Bronchial epithelial cell (primary cell): ENCODE measurements around the gene SLC35F3. TPM values are rescaled to one million over a fixed set of nuclear protein-coding genes. Genes with fewer than 3 reads are reported as not detected.

ENCODE experiments used
- DNase-seq: peaks from one replicate; pipeline ENCODE4 v3.0.0-alpha.2; 2010; ENCODE audit warnings: low read depth
- FAIRE-seq: peaks from 2 replicates; lab custom pipeline; 2011; peaks lifted over from hg19 to GRCh38; lab: Jason Lieb, UNC
- H3K27me3 ChIP-seq: 2 replicates; pipeline ENCODE4 v1.5.1; 2011; ENCODE audit warnings: low read length; ENCODE audit not compliant: control insufficient read depth, insufficient read depth
- H3K36me3 ChIP-seq: 2 replicates; pipeline ENCODE4 v1.5.1; 2011; ENCODE audit warnings: low read length; ENCODE audit not compliant: control insufficient read depth, insufficient read depth
- H3K4me3 ChIP-seq: 2 replicates; pipeline ENCODE4 v1.5.1; 2011; ENCODE audit warnings: mild to moderate bottlenecking, low read depth, low read length, control low read depth
- CTCF ChIP-seq: IDR thresholded peaks from 2 replicates; pipeline ENCODE4 v1.5.1; 2011; ENCODE audit warnings: mild to moderate bottlenecking, moderate library complexity, low read length, control low read depth, inconsistent platforms; ENCODE audit not compliant: insufficient read depth, severe bottlenecking
- total RNA-seq: library from RNA; depleted of rRNA; stranded (reverse); fragments of >200 nt; gene quantifications from 2 replicates; pipeline ENCODE4 v1.2.1, GENCODE V29; 2014

Gene SLC35F3
- total RNA-seq, 1 donor from 2014 or later: 0.79 TPM

- no peak for DNase-seq
- no peak for TF ChIP-seq CTCF
- Histone ChIP-seq H3K36me3 (no peaks in the 10 kb centered on the region), H3K27me3 (no peaks in the 10 kb centered on the region), H3K4me3 (no peak overlapping the region)
- no peak for FAIRE-seq
Measured at GRCh38 chr1:233945979-233946378, 41.5 kb downstream of the SLC35F3 start.

DNA sequence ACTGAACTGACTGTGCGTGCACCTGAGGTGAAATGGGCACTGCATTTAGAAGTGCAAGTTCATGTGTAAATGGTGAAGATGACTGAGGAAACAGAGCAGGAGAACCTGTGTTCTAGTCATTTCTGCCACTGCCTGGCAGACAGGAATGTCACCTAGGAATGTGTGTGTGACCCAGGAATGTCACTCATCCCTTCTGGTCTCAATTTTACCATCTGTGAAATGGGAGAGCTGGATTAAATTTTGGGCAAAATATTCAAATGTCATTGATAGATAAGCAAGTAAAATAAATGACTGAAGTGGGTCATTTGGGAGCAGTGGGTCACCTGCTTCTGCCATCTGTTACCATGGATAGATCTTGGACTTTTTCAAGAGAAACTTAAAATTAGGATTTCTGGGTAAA, 42.2 kb downstream of the SLC35F3 start:
- H3K27me3 ChIP-seq: no peaks in the 10 kb centered on the region
- no peak overlapping the region for H3K4me3 ChIP-seq
- no peak for TF ChIP-seq CTCF
- peak; percentile 84 for FAIRE-seq
- H3K36me3 ChIP-seq: no peaks in the 10 kb centered on the region
- DNase-seq: no peak

DNA sequence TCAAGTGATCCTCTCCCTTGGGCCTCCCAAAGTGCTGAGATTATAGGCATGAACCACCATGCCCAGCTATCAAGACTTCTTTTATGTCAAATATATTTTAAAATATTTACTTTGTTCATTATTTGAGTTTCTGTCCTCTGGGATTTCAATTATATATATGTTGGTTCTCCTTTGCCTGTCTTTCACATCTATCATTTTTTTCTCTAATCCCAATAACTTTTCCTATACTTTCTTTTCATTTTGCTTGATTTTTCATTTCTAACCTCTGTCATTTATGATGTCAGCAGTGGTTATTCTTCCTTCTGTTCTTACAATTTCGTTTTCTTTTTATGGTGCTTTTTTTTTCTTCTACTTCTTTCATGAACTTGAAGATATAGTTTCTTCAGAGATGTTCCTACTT, 47.3 kb downstream of the SLC35F3 start:
- no peaks in the 10 kb centered on the region for H3K36me3 ChIP-seq
- H3K4me3 ChIP-seq: no peak overlapping the region
- FAIRE-seq (no peak), DNase-seq (no peak)
- no peak for TF ChIP-seq CTCF
- no peaks in the 10 kb centered on the region for H3K27me3 ChIP-seq

- TF ChIP-seq CTCF: no peak
- no peaks in the 10 kb centered on the region for H3K27me3 ChIP-seq
- no peak overlapping the region for H3K4me3 ChIP-seq
- DNase-seq (no peak), FAIRE-seq (no peak)
- H3K36me3 ChIP-seq: no peaks in the 10 kb centered on the region
Measured at GRCh38 chr1:233957691-233958090, 53.2 kb downstream of the SLC35F3 start.

GRCh38 chr1:233959102-233959501, 54.6 kb downstream of the SLC35F3 start:
- FAIRE-seq: no peak
- Histone ChIP-seq H3K27me3 (no peaks in the 10 kb centered on the region), H3K4me3 (no peak overlapping the region), H3K36me3 (no peaks in the 10 kb centered on the region)
- TF ChIP-seq CTCF: no peak
- DNase-seq: no peak

DNA sequence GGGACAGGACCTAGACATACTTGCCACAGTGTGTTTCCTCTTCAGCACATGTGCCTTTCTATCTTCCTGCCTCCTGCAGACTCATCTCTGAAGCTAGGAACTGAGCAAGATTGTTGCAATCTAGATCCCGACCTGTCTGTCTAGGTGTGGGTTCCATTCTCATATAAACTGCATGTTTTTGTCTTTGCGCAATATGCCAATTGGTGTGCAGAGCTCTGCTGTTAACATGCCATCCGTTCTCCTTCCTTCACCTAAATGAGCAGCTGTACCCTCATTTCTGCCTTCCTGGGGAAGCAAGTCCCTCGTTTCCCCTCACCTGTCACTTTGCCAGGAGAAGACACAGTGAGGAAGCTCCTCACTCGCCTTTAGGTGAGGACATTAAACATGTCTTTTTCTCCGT, 55.5 kb downstream of the SLC35F3 start:
- DNase-seq (no peak), FAIRE-seq (peak; percentile 68)
- TF ChIP-seq CTCF: no peak
- Histone ChIP-seq H3K4me3 (no peak overlapping the region), H3K27me3 (no peaks in the 10 kb centered on the region), H3K36me3 (no peaks in the 10 kb centered on the region)
